ENCODE results near the gene PIF1. TPM values are rescaled to one million over a fixed set of nuclear protein-coding genes. Genes with fewer than 3 reads are reported as not detected.

The PIF1 gene
- total and polyA plus RNA-seq, 12 donors, result 0.26 to 6.0 (median 1.8) TPM

DNA sequence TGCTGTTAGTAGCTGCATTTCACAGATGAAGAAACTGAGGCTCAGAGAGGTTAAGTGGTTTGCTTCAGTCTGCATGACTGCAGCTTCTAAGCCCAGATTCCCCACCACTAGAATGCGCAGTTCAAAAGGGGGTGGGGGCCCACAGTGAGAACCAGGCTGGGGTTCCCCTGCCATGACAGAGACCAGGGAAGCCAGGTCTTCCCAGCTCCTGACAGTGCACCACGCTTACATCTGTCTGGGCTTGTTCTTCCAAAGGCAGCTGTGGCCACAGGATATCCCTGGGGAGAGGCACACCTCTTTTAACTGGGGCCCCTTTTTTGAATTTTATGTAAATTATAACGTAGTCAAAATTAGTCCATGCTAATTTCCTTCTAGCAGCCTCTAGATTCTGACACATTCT is 21.6 kb upstream of the PIF1 start:
- no peaks in the 10 kb centered on the region for H3K9me3 ChIP-seq (replicated peaks in 1 of 3)
- peak overlapping the region in 2 of 5 donors; percentile 59 to 96 for H3K27ac ChIP-seq
- H3K36me3 ChIP-seq (replicated peaks in 1 of 2), result peaks cover 0 to 31% of the 10 kb centered on the region in 2 donors
- DNase-seq, result no peak
- no peaks in the 10 kb centered on the region for H3K27me3 ChIP-seq
- H3K4me3 ChIP-seq, result no peak overlapping the region
- TF ChIP-seq, protein P1, sequence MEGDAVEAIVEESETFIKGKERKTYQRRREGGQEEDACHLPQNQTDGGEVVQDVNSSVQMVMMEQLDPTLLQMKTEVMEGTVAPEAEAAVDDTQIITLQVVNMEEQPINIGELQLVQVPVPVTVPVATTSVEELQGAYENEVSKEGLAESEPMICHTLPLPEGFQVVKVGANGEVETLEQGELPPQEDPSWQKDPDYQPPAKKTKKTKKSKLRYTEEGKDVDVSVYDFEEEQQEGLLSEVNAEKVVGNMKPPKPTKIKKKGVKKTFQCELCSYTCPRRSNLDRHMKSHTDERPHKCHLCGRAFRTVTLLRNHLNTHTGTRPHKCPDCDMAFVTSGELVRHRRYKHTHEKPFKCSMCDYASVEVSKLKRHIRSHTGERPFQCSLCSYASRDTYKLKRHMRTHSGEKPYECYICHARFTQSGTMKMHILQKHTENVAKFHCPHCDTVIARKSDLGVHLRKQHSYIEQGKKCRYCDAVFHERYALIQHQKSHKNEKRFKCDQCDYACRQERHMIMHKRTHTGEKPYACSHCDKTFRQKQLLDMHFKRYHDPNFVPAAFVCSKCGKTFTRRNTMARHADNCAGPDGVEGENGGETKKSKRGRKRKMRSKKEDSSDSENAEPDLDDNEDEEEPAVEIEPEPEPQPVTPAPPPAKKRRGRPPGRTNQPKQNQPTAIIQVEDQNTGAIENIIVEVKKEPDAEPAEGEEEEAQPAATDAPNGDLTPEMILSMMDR (IDR thresholded peaks at IDR 0.05), result no peak
- TF ChIP-seq POLR2A (IDR thresholded peaks at IDR 0.05), result no peak
- peaks cover 33 to 61% of the 10 kb centered on the region in 2 donors for H3K4me1 ChIP-seq (replicated peaks in 1 of 2)
- WGBS, 4 donors, result 78 to 90% (median 85%) methylated on average over 3 of the region's 3 CpGs
- intact Hi-C loops (cut with DNase I), result loop anchor here (5.0 kb wide), 2 partner anchors 50 to 65 kb away; partner anchors contain the start of gene ANKDD1A (in 1 of the 2)

DNA sequence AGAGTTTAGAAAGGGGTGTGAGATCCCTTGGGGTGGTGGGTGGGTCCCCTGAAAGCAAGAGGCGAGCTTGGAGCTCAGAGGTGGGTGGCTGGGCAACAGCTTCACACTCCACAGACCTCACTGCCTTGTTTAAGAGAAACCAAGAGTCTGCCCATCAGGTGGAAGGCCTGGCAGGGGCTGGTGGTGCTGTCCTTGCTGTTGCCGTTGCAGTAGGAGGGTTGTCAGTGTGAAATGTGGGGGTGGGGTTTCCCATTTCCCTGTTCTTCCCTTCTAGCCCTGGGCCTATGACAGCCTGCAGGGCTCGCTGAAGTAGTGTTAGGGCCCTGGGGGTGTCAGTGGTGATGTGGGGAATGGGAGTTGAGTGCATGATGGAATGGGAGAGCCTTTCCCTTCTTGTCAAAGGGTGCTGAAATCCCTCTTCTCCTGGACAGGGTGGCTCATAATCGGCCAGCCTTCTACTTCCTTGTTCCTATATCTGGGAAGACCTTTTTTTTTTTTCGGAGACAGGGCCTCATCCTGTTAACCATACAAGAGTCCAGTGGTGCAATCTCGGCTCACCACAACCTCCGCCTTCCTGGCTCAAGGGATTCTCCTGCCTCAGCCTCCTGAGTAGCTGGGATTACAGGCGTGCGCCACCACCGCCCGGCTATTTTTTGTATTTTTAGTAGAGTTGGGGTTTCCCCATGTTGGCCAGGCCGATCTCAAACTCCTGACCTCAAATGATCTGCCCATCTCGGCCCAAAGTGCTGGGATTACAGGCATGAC is 20.6 kb upstream of the PIF1 start:
- H3K27me3 ChIP-seq, result no peaks in the 10 kb centered on the region
- 66 to 67% (median 66%) methylated on average over 13 of the region's 13 CpGs for WGBS, 4 donors
- intact Hi-C loops (cut with DNase I), result loop anchor here (5.0 kb wide), 2 partner anchors 51 to 66 kb away; partner anchors contain the start of gene ANKDD1A (in 1 of the 2)
- H3K36me3 ChIP-seq (replicated peaks in 1 of 2), result peaks cover 0 to 29% of the 10 kb centered on the region in 2 donors
- no peaks in the 10 kb centered on the region for H3K9me3 ChIP-seq (replicated peaks in 1 of 3)
- peak overlapping the region in 1 of 4 donors; percentile 92 for H3K4me3 ChIP-seq
- peak in 1 of 7 donors; percentile 26 for DNase-seq
- H3K4me1 ChIP-seq (replicated peaks in 1 of 2), result peaks cover 33 to 53% of the 10 kb centered on the region in 2 donors
- peak overlapping the region in 4 of 5 donors; percentile 35 to 97 (median 70) for H3K27ac ChIP-seq
- peak in 1 of 2 donors; percentile 6 for TF ChIP-seq POLR2A (IDR thresholded peaks at IDR 0.05)
- TF ChIP-seq, protein P1 (IDR thresholded peaks at IDR 0.05), result no peak

GRCh38 chr15:64845183-64845611 is 19.8 kb upstream of the PIF1 start:
- DNase-seq, result peak in 2 of 7 donors; percentile 39 to 59
- peak overlapping the region in 1 of 4 donors; percentile 92 for H3K4me3 ChIP-seq
- H3K9me3 ChIP-seq (replicated peaks in 1 of 3), result no peaks in the 10 kb centered on the region
- intact Hi-C loops (cut with DNase I), result loop anchor here (5.0 kb wide), 2 partner anchors 52 to 67 kb away; partner anchors contain the start of gene ANKDD1A (in 1 of the 2)
- H3K36me3 ChIP-seq (replicated peaks in 1 of 2), result peaks cover 0 to 20% of the 10 kb centered on the region in 2 donors
- WGBS, 4 donors, result 0 to 23% (median 11%) methylated on average over 2 of the region's 2 CpGs
- TF ChIP-seq POLR2A (IDR thresholded peaks at IDR 0.05), result no peak
- TF ChIP-seq, protein P1 (IDR thresholded peaks at IDR 0.05), result no peak
- H3K4me1 ChIP-seq (replicated peaks in 1 of 2), result peaks cover 39 to 58% of the 10 kb centered on the region in 2 donors
- no peaks in the 10 kb centered on the region for H3K27me3 ChIP-seq
- peak overlapping the region; percentile 3 to 97 (median 45) for H3K27ac ChIP-seq

DNA sequence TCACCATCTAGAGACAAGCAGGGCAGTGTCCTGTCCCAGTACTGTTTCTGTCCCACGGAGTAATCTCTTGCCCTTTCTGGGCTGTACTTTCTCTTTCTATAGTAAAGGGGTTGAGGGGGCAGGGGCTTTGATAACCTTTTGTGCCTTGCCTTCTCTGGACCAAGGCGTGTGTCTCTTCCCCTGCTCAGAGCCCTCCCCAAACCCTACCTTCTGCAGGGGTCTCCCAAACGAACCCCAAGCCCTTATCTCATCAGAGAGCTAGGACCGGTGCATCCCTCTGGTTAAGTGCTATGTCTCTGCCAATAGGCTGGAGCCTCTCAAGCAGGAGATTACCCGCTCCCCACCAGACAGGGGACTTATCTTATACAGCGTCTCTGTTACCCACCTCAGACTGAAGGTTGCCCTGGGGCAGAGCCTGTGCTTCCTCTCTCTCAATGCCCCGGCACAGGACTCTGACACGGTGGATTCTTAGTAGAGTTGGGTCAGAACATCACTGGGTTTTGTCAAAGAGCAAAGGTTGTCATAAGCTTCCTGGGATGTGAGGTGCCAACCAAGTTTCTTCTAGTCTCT is 19.2 kb upstream of the PIF1 start:
- TF ChIP-seq, protein P1 (IDR thresholded peaks at IDR 0.05), result no peak
- no peak for TF ChIP-seq POLR2A (IDR thresholded peaks at IDR 0.05)
- peak overlapping the region in 1 of 4 donors; percentile 92 for H3K4me3 ChIP-seq

More for the DNA sequence above, 19.2 kb upstream of the PIF1 start:
- 17 to 26% (median 22%) methylated on average over 8 of the region's 8 CpGs for WGBS, 4 donors
- H3K9me3 ChIP-seq (replicated peaks in 1 of 3), result no peaks in the 10 kb centered on the region
- H3K27ac ChIP-seq, result peak overlapping the region; percentile 3 to 97 (median 77)
- H3K4me1 ChIP-seq (replicated peaks in 1 of 2), result peaks cover 39 to 58% of the 10 kb centered on the region in 2 donors
- peak in 1 of 7 donors; percentile 32 for DNase-seq
- H3K36me3 ChIP-seq (replicated peaks in 1 of 2), result peaks cover 0 to 15% of the 10 kb centered on the region in 2 donors
- H3K27me3 ChIP-seq, result no peaks in the 10 kb centered on the region
- intact Hi-C loops (cut with DNase I), result loop anchor here (5.0 kb wide), 2 partner anchors 53 to 68 kb away; partner anchors contain the start of gene ANKDD1A (in 1 of the 2)

Measured in adrenal gland (tissue), 12 donors.